IMR-90 (cell line): ENCODE measurements around the gene AUTS2. TPM values are rescaled to one million over a fixed set of nuclear protein-coding genes. Genes with fewer than 3 reads are reported as not detected.

Source experiments
- ATAC-seq: fragments of 200-7000 bp; cut with Tn5 transposase; 2 replicates; pipeline ENCODE4 v1.9.1; 2020; ENCODE audit warnings: low read depth, mild to moderate bottlenecking, moderate library complexity
- BruUV-seq: library from RNA; stranded (reverse); fragments of 400-500 nt; replicated peaks from 2 replicates; lab custom pipeline; 2021; lab: Mats Ljungman, UMichigan
- CTCF ChIA-PET: fragments of 300-600 bp; formaldehyde crosslinking; extraction: SDS; loops from one replicate; lab custom pipeline; 2021; ENCODE audit warnings: antibody characterized with exemption; lab: Yijun Ruan, JAX
- POLR2A ChIA-PET: fragments of 300-600 bp; sonication (Branson Sonifier 250); formaldehyde crosslinking; loops from one replicate; lab custom pipeline; 2022; ENCODE audit warnings: antibody characterized with exemption; ENCODE audit not compliant: unreplicated experiment; lab: Charles Lee
- DNase-seq: peaks from one replicate; pipeline ENCODE4 v3.0.0; 2013
- H2AFZ ChIP-seq: replicated peaks from 2 replicates; pipeline ENCODE3; 2013; ENCODE audit warnings: low read length, mild to moderate bottlenecking; ENCODE audit not compliant: poor library complexity
- H2AK5ac ChIP-seq: 2 replicates; pipeline ENCODE4 v1.6.1; 2013; ENCODE audit warnings: low read depth, low read length, inconsistent platforms
- H2AK9ac ChIP-seq: replicated peaks from 2 replicates; pipeline ENCODE3; 2013; ENCODE audit warnings: mild to moderate bottlenecking, low read depth, low read length, moderate library complexity; ENCODE audit not compliant: poor library complexity
- H2BK120ac ChIP-seq: 2 replicates; pipeline ENCODE4 v1.6.1; 2013; ENCODE audit warnings: low read depth, low read length, inconsistent platforms
- H2BK15ac ChIP-seq: 3 replicates; pipeline ENCODE4 v1.6.1; 2013; ENCODE audit warnings: low read depth, low read length, inconsistent platforms
- H2BK20ac ChIP-seq: 2 replicates; pipeline ENCODE4 v1.6.1; 2013; ENCODE audit warnings: low read depth, mild to moderate bottlenecking, inconsistent platforms, low read length, moderate library complexity
- H2BK5ac ChIP-seq: 2 replicates; pipeline ENCODE4 v1.6.1; 2013; ENCODE audit warnings: mild to moderate bottlenecking, low read depth, low read length, inconsistent platforms; ENCODE audit not compliant: poor library complexity, severe bottlenecking
- H3K14ac ChIP-seq: replicated peaks from 2 replicates; pipeline ENCODE4 v1.6.1; 2013; ENCODE audit warnings: low read depth, low read length, inconsistent platforms
- H3K18ac ChIP-seq: 2 replicates; pipeline ENCODE4 v1.6.1; 2013; ENCODE audit warnings: low read depth, low read length, control low read depth
- H3K23ac ChIP-seq: 2 replicates; pipeline ENCODE4 v1.6.1; 2013; ENCODE audit warnings: low read depth, low read length, inconsistent platforms
- H3K27ac ChIP-seq: 2 replicates; pipeline ENCODE4 v1.5.1; 2013; ENCODE audit warnings: mild to moderate bottlenecking, control low read depth, low read length; ENCODE audit not compliant: insufficient read depth
- H3K27me3 ChIP-seq: 2 replicates; pipeline ENCODE4 v1.6.1; 2013; ENCODE audit warnings: low read length; ENCODE audit not compliant: control insufficient read depth, insufficient read depth
- H3K36me3 ChIP-seq: 2 replicates; pipeline ENCODE4 v1.6.1; 2013; ENCODE audit warnings: low read length, mixed read lengths; ENCODE audit not compliant: control insufficient read depth, insufficient read depth
- H3K4ac ChIP-seq: 2 replicates; pipeline ENCODE4 v1.6.1; 2013; ENCODE audit warnings: low read depth, low read length, inconsistent platforms
- H3K4me1 ChIP-seq: 2 replicates; pipeline ENCODE4 v1.6.1; 2013; ENCODE audit warnings: low read length, mixed read lengths; ENCODE audit not compliant: control insufficient read depth, insufficient read depth
- H3K4me2 ChIP-seq: 2 replicates; pipeline ENCODE4 v1.6.1; 2013; ENCODE audit warnings: low read depth, mild to moderate bottlenecking, control low read depth, low read length, moderate library complexity
- H3K4me3 ChIP-seq: 2 replicates; pipeline ENCODE4 v1.5.1; 2013; ENCODE audit warnings: low read depth, mild to moderate bottlenecking, control low read depth, low read length, moderate library complexity; ENCODE audit not compliant: insufficient read depth
- H3K56ac ChIP-seq: 2 replicates; pipeline ENCODE4 v1.6.1; 2013; ENCODE audit warnings: low read length, inconsistent platforms; ENCODE audit not compliant: insufficient read depth; ENCODE audit errors: extremely low read depth
- H3K79me1 ChIP-seq, 2 experiments: 2 replicates each; pipeline ENCODE4 v1.6.1; 2013; ENCODE audit warnings: low read length in 2 of 2, inconsistent platforms in 1 of 2, low read depth in 1 of 2
- H3K9ac ChIP-seq: 2 replicates; pipeline ENCODE4 v1.6.1; 2013; ENCODE audit warnings: low read depth, low read length, control low read depth
- H3K9me1 ChIP-seq: 2 replicates; pipeline ENCODE4 v1.6.1; 2013; ENCODE audit warnings: low read length, inconsistent platforms; ENCODE audit not compliant: insufficient read depth
- H3K9me3 ChIP-seq: 2 replicates; pipeline ENCODE4 v1.6.1; 2013; ENCODE audit warnings: low read length; ENCODE audit not compliant: control insufficient read depth, insufficient read depth
- H4K20me1 ChIP-seq: 2 replicates; pipeline ENCODE4 v1.6.1; 2013; ENCODE audit warnings: low read length, inconsistent platforms; ENCODE audit not compliant: insufficient read depth
- H4K5ac ChIP-seq: 2 replicates; pipeline ENCODE4 v1.6.1; 2013; ENCODE audit warnings: mild to moderate bottlenecking, low read depth, low read length, control low read depth
- H4K8ac ChIP-seq, 2 experiments: 2 replicates each; pipeline ENCODE4 v1.6.1; 2013; ENCODE audit warnings: low read depth in 2 of 2, low read length in 2 of 2, control low read depth in 1 of 2, inconsistent platforms in 1 of 2
- H4K91ac ChIP-seq: 2 replicates; pipeline ENCODE4 v1.6.1; 2013; ENCODE audit warnings: low read depth, low read length, inconsistent platforms; ENCODE audit not compliant: insufficient read depth
- CEBPB ChIP-seq: IDR thresholded peaks from 2 replicates; pipeline ENCODE4 v1.6.1; 2012; ENCODE audit warnings: low read depth, low read length, improper control_type of control experiment
- CTCF ChIP-seq: conservative IDR thresholded peaks from 2 replicates; pipeline ENCODE4 v1.5.1; 2012; ENCODE audit warnings: mild to moderate bottlenecking, low read depth, low read length, improper control_type of control experiment
- FOS ChIP-seq: fragments of 150-350 bp; IDR thresholded peaks from 2 replicates; pipeline ENCODE4 v1.6.1; 2016; ENCODE audit warnings: low read depth, low read length
- MAZ ChIP-seq: IDR thresholded peaks from 2 replicates; pipeline ENCODE4 v1.6.1; 2012; ENCODE audit warnings: low read depth, mild to moderate bottlenecking, low read length, improper control_type of control experiment, moderate library complexity, borderline replicate concordance
- POLR2A ChIP-seq: IDR thresholded peaks from 2 replicates; pipeline ENCODE4 v1.6.1; 2012; ENCODE audit warnings: mild to moderate bottlenecking, low read depth, low read length
- USF2 ChIP-seq: fragments of 150-350 bp; IDR thresholded peaks from 2 replicates; pipeline ENCODE4 v1.6.1; 2017; ENCODE audit warnings: mild to moderate bottlenecking, antibody characterized with exemption, low read length, low read depth
- WGBS, 2 experiments: methylation state at CpG; one replicate each; pipeline versions ENCODE4 v1.1.5 to v1.1.7; 2013; ENCODE audit warnings: missing lambda C conversion rate in 2 of 2; ENCODE audit not compliant: insufficient read length in 1 of 2; ENCODE audit errors: extremely low coverage in 2 of 2; 5-methylcytosine and 5-hydroxymethylcytosine counted together
- dilution Hi-C: fragments of 300-500 bp; cut with HindIII; formaldehyde crosslinking; loops from one replicate; pipeline ENCODE4 v1.14.3; 2018; ENCODE audit warnings: low sequenced_read_pairs; ENCODE audit not compliant: unreplicated experiment
- in situ Hi-C: fragments of 300-500 bp; cut with MboI; formaldehyde crosslinking; loops from 3 replicates; pipeline ENCODE4 v1.14.3; 2019; ENCODE audit warnings: low sequenced_read_pairs, inconsistent platforms, mixed read lengths
- intact Hi-C: fragments of 100-400 bp; cut with micrococcal nuclease; formaldehyde crosslinking; loops from 2 replicates; pipeline ENCODE4 v1.10.0; 2022
- polyA plus RNA-seq, 3 experiments: library from polyadenylated mRNA; depleted of rRNA; stranded (reverse); fragments of >200 nt; gene quantifications; 2 replicates each; pipeline ENCODE4 v1.2.3, GENCODE V29; 2012; ENCODE audit warnings: low replicate concordance in 1 of 3
- total RNA-seq: library from RNA; depleted of rRNA; stranded (reverse); fragments of >200 nt; gene quantifications from 2 replicates; pipeline ENCODE4 v1.2.3, GENCODE V29; 2012

The AUTS2 gene
- total and polyA plus RNA-seq, 2 of the 4 experiments (the other 2 are of a cell fraction) = 0.90 to 3.0 TPM

- Histone ChIP-seq H3K27ac (no peak overlapping the region), H2BK15ac (no peak overlapping the region), H4K91ac (no peak overlapping the region), H3K36me3 (no peaks in the 10 kb centered on the region), H2AK9ac (no peak overlapping the region), H4K5ac (no peak overlapping the region), H3K9me3 (no peaks in the 10 kb centered on the region), H3K4ac (no peak overlapping the region), H2AK5ac (no peak overlapping the region), H2BK5ac (no peak overlapping the region), H3K79me1 (no peaks in the 10 kb centered on the region), H4K8ac (no peak overlapping the region), H3K9me1 (no peaks in the 10 kb centered on the region), H3K4me1 (no peaks in the 10 kb centered on the region), H4K20me1 (no peaks in the 10 kb centered on the region), H3K4me2 (no peak overlapping the region), H3K9ac (no peak overlapping the region), H3K56ac (no peak overlapping the region), H3K23ac (no peak overlapping the region), H3K14ac (no peak overlapping the region), H2AFZ (no peak overlapping the region), H2BK20ac (no peak overlapping the region), H3K4me3 (no peak overlapping the region), H3K18ac (no peak overlapping the region), H2BK120ac (no peak overlapping the region), H3K27me3 (no peaks in the 10 kb centered on the region)
- peak; percentile 1 for DNase-seq
- ChIA-PET CTCF (no interaction called here), POLR2A (no interaction called here)
- no CpG with 5 or more reads among the region's 4 CpGs for WGBS, 2 experiments
- TF ChIP-seq FOS (no peak), MAZ (no peak), USF2 (no peak), CTCF (0 out of 2 replicates have a peak, but pooled peaks have one; percentile 10), POLR2A (no peak), CEBPB (no peak)
- dilution Hi-C loops (no loop called here), in situ Hi-C loops (no loop called here), intact Hi-C loops (loop anchor here (1.0 kb wide), 1 partner anchor 505 kb away; no protein-coding TSS in a partner anchor)
- ATAC-seq = no peak
- BruUV-seq = no TSS peak
These were observed 595.2 kb downstream of the AUTS2 start for GRCh38 chr7:70193514-70193913.
